Activated CD4-positive, alpha-beta T cell treated with anti-CD3 and anti-CD28 coated beads, Interleukin-2, amount 10 ng/mL, durations not matched to agents 7 days and 5 days (primary cell): ENCODE results near the gene AHCYL1. TPM values are rescaled to one million over a fixed set of nuclear protein-coding genes. Genes with fewer than 3 reads are reported as not detected.

Experiments
- CTCF ChIA-PET: fragments of 350-600 bp; sonication (Branson Sonifier 250); formaldehyde crosslinking; loops from one replicate; lab custom pipeline; 2021; ENCODE audit warnings: antibody characterized with exemption; lab: Charles Lee
- POLR2A ChIA-PET: fragments of 350-600 bp; sonication (Branson Sonifier 250); formaldehyde crosslinking; loops from one replicate; lab custom pipeline; 2021; ENCODE audit warnings: antibody characterized with exemption; lab: Charles Lee
- DNase-seq: peaks from one replicate; pipeline ENCODE4 v3.0.0-alpha.2; 2020
- H3K27ac Mint-ChIP-seq: one replicate; pipeline ENCODE4 v1.8.0; 2021; ENCODE audit warnings: mild to moderate bottlenecking, moderate library complexity, mixed read lengths
- H3K27me3 Mint-ChIP-seq: one replicate; pipeline ENCODE4 v1.8.0; 2021; ENCODE audit warnings: mixed read lengths
- H3K36me3 Mint-ChIP-seq: one replicate; pipeline ENCODE4 v1.8.0; 2021; ENCODE audit warnings: low read depth, mixed read lengths
- H3K4me1 Mint-ChIP-seq: one replicate; pipeline ENCODE4 v1.8.0; 2021; ENCODE audit warnings: mixed read lengths
- H3K4me3 Mint-ChIP-seq: one replicate; pipeline ENCODE4 v1.8.0; 2021; ENCODE audit warnings: mild to moderate bottlenecking, moderate library complexity, mixed read lengths
- H3K9me3 Mint-ChIP-seq: one replicate; pipeline ENCODE4 v1.8.0; 2021; ENCODE audit warnings: mixed read lengths
- total RNA-seq, 2 experiments: library from RNA; stranded (reverse); gene quantifications; one replicate each; pipeline ENCODE4 v1.2.3, GENCODE V29; 2021

The AHCYL1 gene
- total RNA-seq, 2 experiments from 2014 or later = 50.4 to 50.9 TPM

DNA sequence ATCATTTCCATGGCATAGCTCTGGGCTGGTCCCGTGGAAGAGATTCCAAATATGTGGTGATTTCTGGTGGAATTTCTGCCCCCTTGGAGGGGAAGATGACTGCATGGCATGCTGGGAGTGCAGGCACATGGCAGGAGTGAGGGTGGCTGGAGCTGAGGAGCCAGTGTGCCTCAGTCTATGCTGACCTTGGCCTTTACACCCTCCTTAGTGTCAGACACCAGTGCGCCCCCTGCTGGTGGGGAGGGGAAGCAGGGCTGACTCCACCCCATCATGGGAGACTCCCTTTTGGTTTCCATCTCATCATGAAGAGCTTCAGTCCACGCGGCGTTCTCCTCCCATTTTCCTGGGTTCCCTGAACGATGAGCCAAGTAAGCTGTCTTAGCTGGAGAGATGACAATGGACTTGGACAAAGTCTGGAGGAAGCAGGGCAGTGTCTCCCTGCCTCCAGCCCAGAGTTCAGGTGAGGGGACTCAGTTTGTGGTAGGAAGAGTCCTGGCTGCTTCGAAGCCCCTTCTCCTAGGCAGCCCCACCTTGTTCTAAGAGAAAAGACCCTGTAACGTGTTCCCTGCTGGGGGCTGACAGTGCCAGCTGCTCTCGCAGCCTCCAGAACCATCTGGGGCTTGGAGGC is 75.6 kb downstream of the AHCYL1 start:
- ChIA-PET POLR2A (no interaction called here), CTCF (interaction anchor here (0.5 to 4.5 kb wide), 20 partner anchors 9 to 1933 kb away, joined by 3 to 20 read pairs (median 5); partner anchors contain the start of gene STRIP1)
- Mint-ChIP-seq H3K36me3 (peaks cover 6% of the 10 kb centered on the region), H3K27me3 (no peaks in the 10 kb centered on the region), H3K9me3 (no peaks in the 10 kb centered on the region), H3K27ac (no peak overlapping the region), H3K4me3 (no peak overlapping the region), H3K4me1 (no peaks in the 10 kb centered on the region)
- DNase-seq = peak; percentile 76

DNA sequence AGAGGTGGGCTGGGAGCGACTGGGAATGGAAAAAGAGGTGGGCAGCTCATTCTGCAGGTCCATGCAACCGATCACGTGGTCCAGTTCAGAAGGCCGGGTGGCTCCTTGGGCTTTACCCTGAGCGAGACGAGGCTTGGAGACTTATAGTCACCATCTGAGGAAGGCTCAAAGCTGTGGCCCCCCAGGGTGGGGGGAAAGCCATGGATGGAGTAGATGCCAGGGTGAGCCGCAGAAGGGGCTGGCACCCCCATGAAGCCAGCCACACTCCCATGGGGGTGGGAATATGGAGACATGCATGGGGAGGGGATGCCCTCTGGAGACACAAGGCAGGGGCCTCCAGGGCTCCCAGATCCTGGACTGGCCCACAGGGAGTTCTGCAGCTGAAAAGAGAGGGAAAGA is 76.1 kb downstream of the AHCYL1 start:
- POLR2A ChIA-PET = no interaction called here
- no peaks in the 10 kb centered on the region for H3K9me3 Mint-ChIP-seq

DNA sequence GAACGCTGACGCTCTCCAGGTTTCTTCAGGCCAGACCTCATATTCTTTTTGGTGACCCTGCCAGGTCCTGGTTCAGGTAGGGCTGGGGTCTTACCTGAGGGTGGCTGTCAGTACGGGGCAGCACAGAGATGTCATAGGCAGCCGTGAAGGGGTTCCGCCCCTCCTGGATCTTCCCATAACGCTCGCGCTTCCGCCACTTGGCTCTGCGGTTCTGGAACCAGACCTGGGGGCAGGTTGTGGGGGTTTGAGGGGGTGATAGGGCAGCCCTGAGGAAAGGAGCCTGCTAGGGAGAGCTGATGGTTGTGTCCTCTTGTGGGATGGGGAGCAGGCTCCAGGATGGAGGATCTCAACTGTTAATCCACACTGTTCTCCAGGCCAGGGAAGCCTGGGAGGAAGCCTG is 76.8 kb downstream of the AHCYL1 start:
- ChIA-PET POLR2A (no interaction called here), CTCF (interaction anchor here (1.7 to 3.1 kb wide), 2 partner anchors 11 to 31 kb away, joined by 8 to 16 read pairs; no protein-coding TSS in a partner anchor)
- Mint-ChIP-seq H3K9me3 (no peaks in the 10 kb centered on the region), H3K27ac (peak overlapping the region; percentile 60), H3K36me3 (peaks cover 4% of the 10 kb centered on the region), H3K27me3 (peaks cover 6% of the 10 kb centered on the region), H3K4me1 (no peaks in the 10 kb centered on the region), H3K4me3 (no peak overlapping the region)
- DNase-seq = no peak

More for the DNA sequence above, 76.1 kb downstream of the AHCYL1 start:
- Mint-ChIP-seq H3K4me1 (no peaks in the 10 kb centered on the region), H3K27me3 (no peaks in the 10 kb centered on the region), H3K36me3 (peaks cover 4% of the 10 kb centered on the region), H3K4me3 (no peak overlapping the region), H3K27ac (no peak overlapping the region)
- CTCF ChIA-PET = interaction anchor here (0.5 to 4.5 kb wide), 16 partner anchors 8 to 1934 kb away, joined by 3 to 20 read pairs (median 6); partner anchors contain the start of gene STRIP1
- no peak for DNase-seq

- Mint-ChIP-seq H3K4me3 (no peak overlapping the region), H3K9me3 (no peaks in the 10 kb centered on the region), H3K36me3 (no peaks in the 10 kb centered on the region), H3K4me1 (no peaks in the 10 kb centered on the region), H3K27me3 (peaks cover 19% of the 10 kb centered on the region), H3K27ac (no peak overlapping the region)
- ChIA-PET CTCF (interaction anchor here (1.4 to 1.7 kb wide), 3 partner anchors 8 to 26 kb away, joined by 4 to 5 read pairs (median 4); no protein-coding TSS in a partner anchor), POLR2A (no interaction called here)
- DNase-seq = no peak
Observed at GRCh38 chr1:110062612-110063011, 78.0 kb downstream of the AHCYL1 start.

GRCh38 chr1:110063781-110064180 is 79.2 kb downstream of the AHCYL1 start:
- peaks cover 30% of the 10 kb centered on the region for H3K27me3 Mint-ChIP-seq
- H3K27ac Mint-ChIP-seq = no peak overlapping the region
- no peak for DNase-seq
- no peak overlapping the region for H3K4me3 Mint-ChIP-seq
- ChIA-PET POLR2A (no interaction called here), CTCF (interaction anchor here (1.7 kb wide), 1 partner anchor 10 kb away, joined by 5 read pairs; no protein-coding TSS in a partner anchor)
- no peaks in the 10 kb centered on the region for H3K36me3 Mint-ChIP-seq
- no peaks in the 10 kb centered on the region for H3K9me3 Mint-ChIP-seq
- peaks cover 5% of the 10 kb centered on the region for H3K4me1 Mint-ChIP-seq

- H3K27ac Mint-ChIP-seq = no peak overlapping the region
- H3K36me3 Mint-ChIP-seq = no peaks in the 10 kb centered on the region
- peaks cover 37% of the 10 kb centered on the region for H3K27me3 Mint-ChIP-seq
- POLR2A ChIA-PET = no interaction called here
- no peak overlapping the region for H3K4me3 Mint-ChIP-seq
- CTCF ChIA-PET = interaction anchor here (0.8 to 2.0 kb wide), 4 partner anchors 9 to 425 kb away, joined by 3 to 10 read pairs (median 4); no protein-coding TSS in a partner anchor
- no peaks in the 10 kb centered on the region for H3K9me3 Mint-ChIP-seq
- no peak for DNase-seq
- H3K4me1 Mint-ChIP-seq = peaks cover 5% of the 10 kb centered on the region
Observed at GRCh38 chr1:110064576-110065337, 80.2 kb downstream of the AHCYL1 start.

DNA sequence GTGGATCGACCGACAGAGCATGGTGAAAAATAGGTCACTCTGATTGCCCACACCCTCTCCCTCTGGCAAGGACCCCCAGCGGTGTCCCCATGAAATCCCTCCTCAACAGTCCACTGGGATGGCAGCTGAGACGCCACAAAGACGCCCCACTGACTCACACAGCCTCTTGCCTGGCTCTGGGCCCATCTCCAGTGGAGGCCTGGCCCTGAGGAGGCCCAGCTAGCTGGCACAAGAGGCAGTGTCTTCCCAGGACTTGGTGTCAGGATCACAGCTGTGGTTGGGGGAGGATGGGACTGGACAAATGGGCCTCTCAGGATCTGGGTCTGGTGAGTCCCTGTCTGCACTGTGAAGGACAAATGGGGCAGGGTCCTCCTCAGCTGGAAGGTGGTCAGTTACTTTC is 81.3 kb downstream of the AHCYL1 start:
- CTCF ChIA-PET = interaction anchor here (0.8 to 2.0 kb wide), 7 partner anchors 10 to 426 kb away, joined by 3 to 10 read pairs (median 4); no protein-coding TSS in a partner anchor
- no peaks in the 10 kb centered on the region for H3K9me3 Mint-ChIP-seq

GRCh38 chr1:110067479-110067892 is 82.9 kb downstream of the AHCYL1 start:
- H3K27ac Mint-ChIP-seq = no peak overlapping the region
- H3K36me3 Mint-ChIP-seq = no peaks in the 10 kb centered on the region
- H3K4me3 Mint-ChIP-seq = no peak overlapping the region
- POLR2A ChIA-PET = no interaction called here
- peaks cover 59% of the 10 kb centered on the region for H3K27me3 Mint-ChIP-seq
- H3K4me1 Mint-ChIP-seq = peaks cover 5% of the 10 kb centered on the region
- CTCF ChIA-PET = interaction anchor here (1.4 kb wide), 1 partner anchor 16 kb away, joined by 3 read pairs; no protein-coding TSS in a partner anchor
- no peaks in the 10 kb centered on the region for H3K9me3 Mint-ChIP-seq
- DNase-seq = no peak

More for the DNA sequence above, 81.3 kb downstream of the AHCYL1 start:
- Mint-ChIP-seq H3K36me3 (no peaks in the 10 kb centered on the region), H3K4me3 (no peak overlapping the region), H3K27me3 (peaks cover 42% of the 10 kb centered on the region), H3K27ac (no peak overlapping the region), H3K4me1 (peaks cover 5% of the 10 kb centered on the region)
- no peak for DNase-seq
- POLR2A ChIA-PET = no interaction called here

DNA sequence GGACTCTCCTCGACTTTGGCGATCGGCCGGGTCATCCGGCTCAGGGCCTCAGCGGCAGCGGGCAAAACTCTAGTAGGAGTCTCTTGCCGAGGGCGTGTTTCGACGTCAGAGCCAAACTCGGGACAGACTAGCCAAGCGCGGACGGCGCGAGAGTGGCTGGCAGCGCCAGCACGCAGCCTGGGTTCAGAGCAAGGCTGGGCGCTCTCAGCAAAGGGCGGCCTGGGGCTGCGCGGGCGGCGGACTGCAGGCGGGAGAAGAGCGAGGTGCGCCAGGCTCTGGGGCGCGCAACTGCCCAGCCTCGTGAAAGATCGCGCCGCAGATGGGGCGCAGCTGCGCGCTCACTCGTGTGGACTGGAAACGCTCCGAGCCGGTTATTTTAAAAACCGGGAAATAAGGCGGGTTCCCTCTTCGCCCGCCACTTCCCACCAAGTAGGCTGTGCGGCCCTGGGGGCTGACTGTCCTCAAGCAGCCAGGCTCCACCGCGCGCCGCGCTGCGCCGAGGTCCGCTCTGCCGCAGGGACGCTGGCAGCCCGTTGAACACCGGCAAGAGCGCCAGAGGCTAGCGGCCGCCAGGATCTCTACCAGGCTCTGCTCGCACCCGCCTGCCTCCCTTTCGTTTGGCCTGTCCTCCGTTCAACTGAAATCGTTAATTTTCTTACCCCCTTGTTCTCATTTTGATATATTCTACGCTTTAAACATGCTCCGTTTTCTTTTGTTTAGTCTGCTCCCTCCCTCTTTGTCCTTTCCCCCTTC is 83.5 kb downstream of the AHCYL1 start:
- Mint-ChIP-seq H3K9me3 (no peaks in the 10 kb centered on the region), H3K27ac (peak overlapping the region; percentile 13), H3K36me3 (no peaks in the 10 kb centered on the region), H3K27me3 (peaks cover 64% of the 10 kb centered on the region), H3K4me3 (no peak overlapping the region), H3K4me1 (peaks cover 5% of the 10 kb centered on the region)
- POLR2A ChIA-PET = no interaction called here
- CTCF ChIA-PET = interaction anchor here (1.1 kb wide), 1 partner anchor 8 kb away, joined by 4 read pairs; no protein-coding TSS in a partner anchor
- DNase-seq = no peak

GRCh38 chr1:110068646-110069403 is 84.3 kb downstream of the AHCYL1 start:
- H3K27me3 Mint-ChIP-seq = peaks cover 71% of the 10 kb centered on the region
- no peaks in the 10 kb centered on the region for H3K36me3 Mint-ChIP-seq
- DNase-seq = peak; percentile 21
- peak overlapping the region; percentile 54 for H3K27ac Mint-ChIP-seq
- POLR2A ChIA-PET = no interaction called here
- no peaks in the 10 kb centered on the region for H3K9me3 Mint-ChIP-seq
- H3K4me1 Mint-ChIP-seq = peaks cover 5% of the 10 kb centered on the region
- H3K4me3 Mint-ChIP-seq = no peak overlapping the region
- CTCF ChIA-PET = interaction anchor here (1.1 kb wide), 1 partner anchor 9 kb away, joined by 4 read pairs; no protein-coding TSS in a partner anchor

DNA sequence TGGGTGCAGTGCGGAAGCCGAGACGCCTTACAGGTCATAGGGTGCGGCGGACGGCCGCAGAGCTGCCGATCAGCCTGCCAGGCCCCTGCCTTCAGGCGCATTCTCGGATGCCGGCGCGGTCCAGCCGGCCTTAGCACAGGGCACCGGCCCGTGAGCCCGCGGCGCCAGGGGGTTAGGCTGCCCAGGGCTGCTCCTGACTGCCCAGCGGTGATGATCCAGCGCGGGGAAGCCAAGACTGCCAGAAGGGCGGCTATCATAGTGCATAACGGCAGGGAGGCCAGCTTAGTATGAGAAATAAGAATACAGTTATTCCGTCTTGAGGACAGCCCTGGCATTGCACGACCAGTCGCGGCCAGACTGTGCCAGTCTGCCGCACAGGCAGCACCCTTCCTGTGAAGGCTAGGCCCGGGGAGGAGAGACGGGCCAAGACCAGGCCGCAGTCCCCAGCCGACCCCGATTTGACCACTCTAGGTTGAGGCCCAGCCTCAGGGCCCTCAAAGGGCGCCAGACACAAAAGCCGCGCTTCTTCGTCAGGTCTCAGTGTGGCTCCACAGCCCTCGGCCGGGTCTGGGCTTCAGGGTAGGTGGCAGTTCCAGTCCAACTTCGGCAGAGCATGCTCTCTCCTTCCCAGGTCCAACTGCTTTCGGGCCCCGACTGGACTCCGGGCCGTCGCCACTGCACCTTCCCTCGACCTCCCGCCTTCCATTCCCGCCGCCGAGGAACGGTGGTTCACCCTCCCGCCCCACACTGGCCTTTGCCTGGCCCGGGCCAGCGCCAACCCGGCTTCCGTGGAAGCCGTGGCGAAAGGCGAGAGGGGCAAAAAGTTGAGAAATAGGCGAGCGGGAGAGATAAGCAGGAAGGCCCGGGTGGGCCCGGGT is 85.1 kb downstream of the AHCYL1 start:
- Mint-ChIP-seq H3K27ac (no peak overlapping the region), H3K27me3 (peaks cover 78% of the 10 kb centered on the region), H3K36me3 (no peaks in the 10 kb centered on the region), H3K4me3 (no peak overlapping the region), H3K9me3 (no peaks in the 10 kb centered on the region), H3K4me1 (peaks cover 5% of the 10 kb centered on the region)
- no peak for DNase-seq
- CTCF ChIA-PET = interaction anchor here (1.1 kb wide), 1 partner anchor 10 kb away, joined by 4 read pairs; no protein-coding TSS in a partner anchor
- POLR2A ChIA-PET = no interaction called here
